GM03348 (cell line): ENCODE data around the gene AGRP.
"Not testable (repeated sequence)": the region's sequence is repeated elsewhere in the genome, so short reads cannot be mapped to it uniquely, and the experiment has no call there.

Source experiments
- DNase-seq: peaks from one replicate; pipeline ENCODE4 v3.0.0; 2012; ENCODE audit warnings: low spot score

AGRP gene

GRCh38 chr16:67504031-67505021 is 21.0 kb upstream of the AGRP start:
- DNase-seq: no peak

- DNase-seq: peak; percentile 77
Observed at GRCh38 chr16:67499106-67499505, 15.8 kb upstream of the AGRP start.

- peak; percentile 39 for DNase-seq
Observed at GRCh38 chr16:67490335-67491096, 7.2 kb upstream of the AGRP start.

GRCh38 chr16:67489401-67490083 is 6.2 kb upstream of the AGRP start:
- DNase-seq: no peak

GRCh38 chr16:67487561-67487960 is 4.2 kb upstream of the AGRP start:
- not testable (repeated sequence) for DNase-seq

- no peak for DNase-seq
Observed at GRCh38 chr16:67486805-67487204, 3.5 kb upstream of the AGRP start.

- no peak for DNase-seq
Observed at GRCh38 chr16:67483731-67484525, 581 bp upstream of the AGRP start.

GRCh38 chr16:67482233-67482924 is 968 bp downstream of the AGRP start:
- DNase-seq: no peak

GRCh38 chr16:67481561-67482232 is 1.6 kb downstream of the AGRP start:
- no peak for DNase-seq

GRCh38 chr16:67480833-67481560 is 2.4 kb downstream of the AGRP start, which contains the start of gene ATP6V0D1:
Gene ATP6V0D1 (minus strand): TSS chr16:67481157. CDS start chr16:67481086, 71 bp downstream.
- peak; percentile 99 for DNase-seq

GRCh38 chr16:67477960-67478554 is 5.3 kb downstream of the AGRP start:
- DNase-seq: no peak

GRCh38 chr16:67474551-67475455 is 8.5 kb downstream of the AGRP start:
- no peak for DNase-seq

- DNase-seq: no peak
Observed at GRCh38 chr16:67471758-67472384, 11.5 kb downstream of the AGRP start.

GRCh38 chr16:67470359-67470758 is 13.0 kb downstream of the AGRP start:
- DNase-seq: peak; percentile 16

GRCh38 chr16:67468731-67469130 is 14.6 kb downstream of the AGRP start:
- no peak for DNase-seq

- DNase-seq: no peak
Observed at GRCh38 chr16:67466581-67466980, 16.8 kb downstream of the AGRP start.

GRCh38 chr16:67464565-67464964 is 18.8 kb downstream of the AGRP start:
- DNase-seq: no peak

GRCh38 chr16:67463691-67464090 is 19.7 kb downstream of the AGRP start:
- DNase-seq: no peak
